Astrocyte of the spinal cord (primary cell): ENCODE data around the gene RXFP4.

ENCODE experiments used
- DNase-seq: peaks from one replicate; pipeline ENCODE4 v3.0.0; 2011; ENCODE audit warnings: low read depth, low spot score
- H3K4me3 ChIP-seq: 2 replicates; pipeline ENCODE4 v1.5.1; 2011; ENCODE audit warnings: low read depth, mild to moderate bottlenecking, low read length, moderate library complexity
- in situ Hi-C: cut with HindIII; loops from 2 replicates; pipeline ENCODE4 v1.10.0; 2017; ENCODE audit warnings: low sequenced_read_pairs
- TF ChIP-seq, protein P1 (sequence below): IDR thresholded peaks from 2 replicates; pipeline ENCODE4 v1.5.1; 2012; ENCODE audit warnings: low read depth, mild to moderate bottlenecking, low read length, inconsistent platforms

RXFP4 gene

DNA sequence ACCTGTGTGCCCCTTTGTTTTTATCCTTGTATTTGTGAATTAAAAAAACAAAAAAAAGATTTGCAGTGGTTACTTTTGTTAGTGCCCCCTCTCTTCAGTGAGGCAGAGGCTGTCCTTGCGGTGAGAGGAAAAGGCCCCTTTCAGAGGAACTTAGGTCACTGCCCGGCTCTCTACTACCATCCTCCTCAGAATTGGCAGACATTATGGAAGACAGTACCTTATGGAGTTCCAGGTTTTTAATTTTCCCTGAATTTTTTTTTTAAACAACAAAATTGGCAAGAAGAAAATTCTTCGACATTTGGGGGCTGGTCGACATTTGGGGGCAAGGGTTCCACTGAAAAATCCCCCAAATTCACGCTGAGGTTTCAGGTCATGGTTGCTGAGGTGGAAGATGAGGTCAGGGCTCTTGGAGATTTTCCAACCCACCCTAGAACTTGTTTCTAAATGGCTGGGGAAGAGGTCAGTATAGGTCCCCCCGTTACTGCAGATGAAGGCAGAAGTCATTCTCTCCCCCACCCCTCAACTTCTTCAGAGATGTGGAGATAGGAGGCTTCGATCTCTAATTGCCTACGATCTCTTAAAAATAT is 5.3 kb downstream of the RXFP4 start:
- TF ChIP-seq, protein P1, sequence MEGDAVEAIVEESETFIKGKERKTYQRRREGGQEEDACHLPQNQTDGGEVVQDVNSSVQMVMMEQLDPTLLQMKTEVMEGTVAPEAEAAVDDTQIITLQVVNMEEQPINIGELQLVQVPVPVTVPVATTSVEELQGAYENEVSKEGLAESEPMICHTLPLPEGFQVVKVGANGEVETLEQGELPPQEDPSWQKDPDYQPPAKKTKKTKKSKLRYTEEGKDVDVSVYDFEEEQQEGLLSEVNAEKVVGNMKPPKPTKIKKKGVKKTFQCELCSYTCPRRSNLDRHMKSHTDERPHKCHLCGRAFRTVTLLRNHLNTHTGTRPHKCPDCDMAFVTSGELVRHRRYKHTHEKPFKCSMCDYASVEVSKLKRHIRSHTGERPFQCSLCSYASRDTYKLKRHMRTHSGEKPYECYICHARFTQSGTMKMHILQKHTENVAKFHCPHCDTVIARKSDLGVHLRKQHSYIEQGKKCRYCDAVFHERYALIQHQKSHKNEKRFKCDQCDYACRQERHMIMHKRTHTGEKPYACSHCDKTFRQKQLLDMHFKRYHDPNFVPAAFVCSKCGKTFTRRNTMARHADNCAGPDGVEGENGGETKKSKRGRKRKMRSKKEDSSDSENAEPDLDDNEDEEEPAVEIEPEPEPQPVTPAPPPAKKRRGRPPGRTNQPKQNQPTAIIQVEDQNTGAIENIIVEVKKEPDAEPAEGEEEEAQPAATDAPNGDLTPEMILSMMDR: no peak
- in situ Hi-C loops: no loop called here
- no peak for DNase-seq
- H3K4me3 ChIP-seq: no peak overlapping the region

DNA sequence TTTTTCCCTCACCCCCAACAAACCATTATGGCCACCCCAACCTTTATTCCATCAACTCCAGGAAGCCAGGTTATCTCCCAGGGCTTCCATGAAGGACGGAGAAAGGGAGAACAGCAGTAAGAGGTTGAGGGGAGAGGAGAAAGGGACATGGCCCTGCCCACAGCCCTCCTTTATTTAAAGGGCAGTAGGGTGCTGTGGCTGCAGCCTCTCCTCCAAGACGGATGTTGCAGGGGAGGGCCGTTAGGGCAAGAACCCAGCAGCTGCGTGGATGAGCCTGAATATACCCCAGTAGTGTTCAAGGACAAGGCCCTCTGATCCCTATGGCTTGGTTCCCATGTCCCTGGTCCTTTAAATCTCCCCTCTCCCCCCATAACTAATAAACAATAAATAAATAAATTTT is 5.9 kb downstream of the RXFP4 start:
- DNase-seq: no peak
- TF ChIP-seq, protein P1: no peak
- in situ Hi-C loops: no loop called here
- H3K4me3 ChIP-seq: no peak overlapping the region

DNA sequence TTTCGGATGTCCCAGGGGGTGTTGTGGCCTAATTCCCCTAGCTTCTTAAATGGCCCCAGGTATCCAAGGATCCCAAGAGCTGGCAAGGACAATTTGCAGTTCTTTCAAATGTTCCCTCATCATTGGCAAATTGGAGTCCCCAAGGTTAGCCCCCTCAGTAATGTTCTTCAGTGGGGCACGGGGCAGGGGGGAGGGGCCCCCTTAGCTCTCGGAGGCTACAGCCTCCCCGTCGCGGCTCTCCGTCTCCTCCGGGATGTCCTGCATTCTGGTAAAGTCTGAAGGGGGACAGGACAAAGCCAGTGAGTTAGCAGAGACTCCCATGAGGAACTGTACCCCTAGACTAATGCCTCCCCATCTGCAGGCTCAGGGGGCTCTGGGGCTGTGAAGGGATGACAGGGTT is 6.3 kb downstream of the RXFP4 start:
- TF ChIP-seq, protein P1: no peak
- no peak overlapping the region for H3K4me3 ChIP-seq
- in situ Hi-C loops: no loop called here

DNA sequence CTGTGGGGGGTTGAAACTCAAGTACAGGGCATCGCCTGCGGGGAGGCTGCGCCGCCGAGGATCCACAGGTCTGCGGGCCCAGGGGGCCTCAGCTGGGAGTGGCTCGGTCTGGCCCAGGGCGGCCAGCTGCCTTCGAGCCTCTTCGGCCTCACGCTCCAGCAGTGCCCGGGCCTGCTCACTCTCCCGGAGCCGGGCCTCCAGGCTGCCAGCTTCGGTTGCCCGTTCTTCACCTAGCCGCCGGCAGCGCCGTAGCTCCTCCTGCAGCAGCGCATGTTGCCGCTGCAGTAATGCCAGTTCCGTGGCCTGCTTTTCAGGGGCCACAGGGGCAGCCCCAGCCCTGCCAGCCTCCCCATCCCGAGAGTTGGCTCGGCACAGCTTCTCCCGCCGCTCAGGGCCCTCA is 9.4 kb downstream of the RXFP4 start:
- no peak overlapping the region for H3K4me3 ChIP-seq
- TF ChIP-seq, protein P1: no peak
- in situ Hi-C loops: no loop called here
- no peak for DNase-seq

More for the DNA sequence above, 6.3 kb downstream of the RXFP4 start:
- no peak for DNase-seq

DNA sequence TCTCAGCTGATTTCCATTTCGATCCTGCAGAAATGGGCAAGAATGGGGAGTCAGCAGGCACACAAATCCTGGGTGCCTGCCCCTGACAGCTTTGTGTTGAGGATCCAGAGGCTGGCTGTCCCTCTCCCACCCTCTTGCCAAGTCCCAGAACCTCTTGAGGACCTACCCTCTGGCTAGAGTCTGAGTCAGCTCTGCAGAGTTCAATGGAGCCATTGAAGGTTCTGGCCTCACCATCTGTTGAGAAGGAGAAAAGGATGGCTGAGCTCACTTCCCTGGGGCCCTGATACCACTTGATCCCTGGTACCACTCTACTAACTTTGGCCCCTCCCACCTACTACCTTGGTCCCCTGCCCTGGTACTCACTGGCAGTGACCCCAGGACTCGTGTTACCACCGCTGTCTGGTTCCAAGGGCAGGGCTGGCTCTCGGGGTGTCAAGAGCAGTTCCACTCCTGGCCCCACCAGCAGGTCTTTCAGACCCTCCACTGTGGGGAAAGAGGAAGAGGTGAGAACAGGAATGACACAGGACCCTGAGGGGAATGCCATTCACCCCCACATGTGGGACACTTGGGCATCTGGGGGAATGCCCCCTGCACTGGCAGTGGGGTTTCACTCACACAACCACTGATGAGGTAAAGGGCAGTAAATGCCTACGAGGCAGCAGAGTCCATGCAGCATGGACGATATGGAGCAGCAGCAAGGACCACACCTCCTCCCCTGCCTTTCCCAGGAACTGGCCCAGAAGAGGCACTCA is 10.5 kb downstream of the RXFP4 start:
- TF ChIP-seq, protein P1: no peak
- H3K4me3 ChIP-seq: no peak overlapping the region
- in situ Hi-C loops: no loop called here
- no peak for DNase-seq

DNA sequence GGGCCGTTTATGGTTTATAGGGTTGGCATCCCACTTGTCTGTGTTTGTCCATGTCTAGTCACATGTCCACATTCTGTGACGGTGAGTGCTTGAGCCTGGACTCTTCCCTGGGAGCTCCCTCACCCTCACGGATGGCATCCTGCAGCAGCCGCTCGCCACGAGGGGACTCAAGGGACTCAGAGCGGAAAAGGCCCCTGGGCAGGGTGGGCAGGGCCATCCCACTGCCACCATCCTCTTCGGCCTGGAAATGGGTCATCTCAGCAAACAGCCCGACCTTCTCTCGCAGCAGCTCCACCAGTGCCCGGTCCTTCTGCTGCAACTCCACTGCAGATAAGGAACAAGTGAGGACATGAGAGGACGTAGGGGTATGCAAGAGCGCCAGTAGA is 11.1 kb downstream of the RXFP4 start:
- TF ChIP-seq, protein P1: no peak
- in situ Hi-C loops: no loop called here
- no peak for DNase-seq
- H3K4me3 ChIP-seq: no peak overlapping the region
